Breast epithelium (tissue), 4 donors: ENCODE results near the gene NPSR1. TPM values are rescaled to one million over a fixed set of nuclear protein-coding genes. Genes with fewer than 3 reads are reported as not detected.

Source experiments
- DNase-seq, 2 donors: peaks; one replicate each; pipeline ENCODE4 v3.0.0-alpha.2; 2019; ENCODE audit warnings: low spot score in 2 of 2
- H3K27ac ChIP-seq, 2 donors: fragments of 200-600 bp; sonication (generic) in 1 of 2; one replicate each; pipeline ENCODE4 v1.5.1; 2016 to 2019; ENCODE audit warnings: mild to moderate bottlenecking in 1 of 2
- H3K27me3 ChIP-seq, 2 donors: fragments of 200-600 bp; sonication (generic) in 1 of 2; one replicate each; pipeline versions ENCODE4 v1.5.1 to v1.6.0; 2017 to 2019; ENCODE audit warnings: control low read depth in 1 of 2, mild to moderate bottlenecking in 1 of 2
- H3K36me3 ChIP-seq: fragments of 200-600 bp; one replicate; pipeline ENCODE4 v1.5.1; 2019
- H3K4me1 ChIP-seq, 2 donors: fragments of 200-600 bp; sonication (generic); one replicate each; pipeline ENCODE4 v1.5.1; 2016 to 2019; ENCODE audit warnings: control low read depth in 1 of 2
- H3K4me3 ChIP-seq, 3 donors: fragments of 200-600 bp; sonication (generic); 1 replicate in 2 of 3; 2 replicates in 1 of 3; pipeline ENCODE4 v1.5.1; 2016 to 2019; ENCODE audit warnings: mild to moderate bottlenecking in 3 of 3, moderate library complexity in 2 of 3
- H3K9me3 ChIP-seq, 2 donors: fragments of 200-600 bp; sonication (generic) in 1 of 2; one replicate each; pipeline ENCODE4 v1.5.1; 2016 to 2019; ENCODE audit warnings: control low read depth in 1 of 2
- POLR2A ChIP-seq: fragments of 450-650 bp; IDR thresholded peaks from one replicate; pipeline ENCODE4 v1.6.1; 2016; ENCODE audit warnings: antibody characterized with exemption, mild to moderate bottlenecking, moderate library complexity
- POLR2AphosphoS5 ChIP-seq, 3 donors: sonication (generic); formaldehyde crosslinking; IDR thresholded peaks; one replicate each; pipeline ENCODE4 v1.6.1; 2017; ENCODE audit warnings: antibody characterized with exemption in 3 of 3
- intact Hi-C: fragments of 100-400 bp; cut with DNase I; formaldehyde crosslinking; loops from one replicate; pipeline ENCODE4 v1.15.1; 2023; ENCODE audit warnings: low total_unique reads
- total RNA-seq, 3 donors: library from RNA; depleted of rRNA; stranded (reverse); fragments of >200 nt; gene quantifications; one replicate each; pipeline ENCODE4 v1.1.0, GENCODE V29; 2016
- TF ChIP-seq, protein P1 (sequence below), 3 donors: fragments of 450-650 bp; IDR thresholded peaks; one replicate each; pipeline ENCODE4 v1.5.1; 2016 to 2017; ENCODE audit warnings: antibody characterized with exemption in 3 of 3, mild to moderate bottlenecking in 3 of 3, moderate library complexity in 3 of 3

Gene NPSR1
- total RNA-seq, 3 donors from 2014 or later = not detected

DNA sequence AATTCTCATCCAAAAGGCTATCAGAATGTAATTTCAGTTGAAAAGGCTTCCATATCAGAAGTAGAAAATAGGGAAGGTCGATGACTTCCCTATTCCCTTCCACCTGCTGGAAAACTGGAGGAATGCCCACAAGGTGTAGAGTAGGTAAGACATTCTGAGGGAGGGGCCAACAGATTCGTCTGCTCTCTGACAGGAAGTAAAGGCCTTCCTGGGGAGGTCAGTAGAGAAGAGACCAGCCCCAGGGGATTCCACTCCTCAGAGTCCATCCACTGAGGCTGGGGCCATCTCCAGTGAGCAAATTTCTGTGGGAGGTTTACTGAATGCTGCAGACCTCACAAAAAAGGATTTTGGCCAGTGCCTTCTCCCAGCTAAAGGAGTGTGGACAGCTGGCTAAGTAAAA is 19.5 kb downstream of the NPSR1 start:
- intact Hi-C loops = no loop called here

DNA sequence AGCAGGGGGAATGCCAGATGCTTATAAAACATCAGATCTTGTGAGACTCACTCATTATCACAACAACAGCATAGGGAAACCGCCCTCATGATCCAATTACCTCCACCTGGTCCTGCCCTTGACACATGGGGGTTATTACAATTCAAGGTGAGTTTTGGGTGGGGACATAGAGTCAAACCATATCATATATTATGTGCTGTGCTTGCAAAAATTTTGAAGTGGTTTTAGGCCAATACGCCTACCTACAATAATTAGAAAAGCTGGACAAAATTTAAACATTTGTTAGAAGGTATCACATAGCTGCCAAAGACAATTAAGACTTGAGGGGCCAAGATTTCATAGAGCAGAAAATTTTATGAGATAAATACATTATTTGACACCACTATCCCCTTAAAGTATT is 29.5 kb downstream of the NPSR1 start:
- H3K36me3 ChIP-seq = no peaks in the 10 kb centered on the region
- intact Hi-C loops = no loop called here
- no peak for DNase-seq
- no peaks in the 10 kb centered on the region for H3K27me3 ChIP-seq
- TF ChIP-seq POLR2A = no peak
- TF ChIP-seq, protein P1, sequence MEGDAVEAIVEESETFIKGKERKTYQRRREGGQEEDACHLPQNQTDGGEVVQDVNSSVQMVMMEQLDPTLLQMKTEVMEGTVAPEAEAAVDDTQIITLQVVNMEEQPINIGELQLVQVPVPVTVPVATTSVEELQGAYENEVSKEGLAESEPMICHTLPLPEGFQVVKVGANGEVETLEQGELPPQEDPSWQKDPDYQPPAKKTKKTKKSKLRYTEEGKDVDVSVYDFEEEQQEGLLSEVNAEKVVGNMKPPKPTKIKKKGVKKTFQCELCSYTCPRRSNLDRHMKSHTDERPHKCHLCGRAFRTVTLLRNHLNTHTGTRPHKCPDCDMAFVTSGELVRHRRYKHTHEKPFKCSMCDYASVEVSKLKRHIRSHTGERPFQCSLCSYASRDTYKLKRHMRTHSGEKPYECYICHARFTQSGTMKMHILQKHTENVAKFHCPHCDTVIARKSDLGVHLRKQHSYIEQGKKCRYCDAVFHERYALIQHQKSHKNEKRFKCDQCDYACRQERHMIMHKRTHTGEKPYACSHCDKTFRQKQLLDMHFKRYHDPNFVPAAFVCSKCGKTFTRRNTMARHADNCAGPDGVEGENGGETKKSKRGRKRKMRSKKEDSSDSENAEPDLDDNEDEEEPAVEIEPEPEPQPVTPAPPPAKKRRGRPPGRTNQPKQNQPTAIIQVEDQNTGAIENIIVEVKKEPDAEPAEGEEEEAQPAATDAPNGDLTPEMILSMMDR (IDR thresholded peaks at IDR 0.05) = no peak
- no peak for TF ChIP-seq POLR2AphosphoS5 (IDR thresholded peaks at IDR 0.05)
- no peaks in the 10 kb centered on the region for H3K4me1 ChIP-seq
- peaks cover 0 to 14% of the 10 kb centered on the region in 2 donors for H3K9me3 ChIP-seq
- no peak overlapping the region for H3K27ac ChIP-seq
- no peak overlapping the region for H3K4me3 ChIP-seq

More for the DNA sequence above, 19.5 kb downstream of the NPSR1 start:
- no peaks in the 10 kb centered on the region for H3K36me3 ChIP-seq
- TF ChIP-seq, protein P1 (IDR thresholded peaks at IDR 0.05) = no peak
- TF ChIP-seq POLR2A (no peak), POLR2AphosphoS5 (IDR thresholded peaks at IDR 0.05) (no peak)
- H3K4me3 ChIP-seq = no peak overlapping the region
- no peaks in the 10 kb centered on the region for H3K4me1 ChIP-seq
- H3K9me3 ChIP-seq = no peaks in the 10 kb centered on the region
- H3K27ac ChIP-seq = no peak overlapping the region
- DNase-seq = no peak
- H3K27me3 ChIP-seq = no peaks in the 10 kb centered on the region

DNA sequence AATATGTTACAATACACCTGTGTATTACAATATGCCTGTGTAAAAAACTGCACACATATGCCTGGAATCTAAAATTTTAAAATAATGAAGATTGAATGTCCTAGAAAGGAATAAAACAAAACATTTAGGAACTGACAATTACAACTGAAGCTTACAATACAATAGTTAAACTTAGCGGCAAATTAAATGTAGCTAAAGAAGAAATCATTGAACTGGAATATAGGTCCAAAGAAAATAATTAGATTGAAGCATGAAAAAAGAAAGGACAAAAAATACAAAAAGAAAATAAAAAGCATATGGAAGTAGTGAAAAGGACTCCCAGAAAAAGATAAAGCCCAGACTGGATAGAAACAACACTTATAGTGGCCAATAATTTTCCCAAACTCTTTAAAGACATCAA is 38.4 kb downstream of the NPSR1 start:
- no peak for DNase-seq
- Histone ChIP-seq H3K27ac (no peak overlapping the region), H3K36me3 (no peaks in the 10 kb centered on the region), H3K27me3 (no peaks in the 10 kb centered on the region), H3K4me3 (no peak overlapping the region), H3K9me3 (peaks cover 10 to 50% of the 10 kb centered on the region in 2 donors), H3K4me1 (no peaks in the 10 kb centered on the region)
- intact Hi-C loops = no loop called here
- TF ChIP-seq, protein P1 (IDR thresholded peaks at IDR 0.05) = no peak
- TF ChIP-seq POLR2A = no peak
- no peak for TF ChIP-seq POLR2AphosphoS5 (IDR thresholded peaks at IDR 0.05)

DNA sequence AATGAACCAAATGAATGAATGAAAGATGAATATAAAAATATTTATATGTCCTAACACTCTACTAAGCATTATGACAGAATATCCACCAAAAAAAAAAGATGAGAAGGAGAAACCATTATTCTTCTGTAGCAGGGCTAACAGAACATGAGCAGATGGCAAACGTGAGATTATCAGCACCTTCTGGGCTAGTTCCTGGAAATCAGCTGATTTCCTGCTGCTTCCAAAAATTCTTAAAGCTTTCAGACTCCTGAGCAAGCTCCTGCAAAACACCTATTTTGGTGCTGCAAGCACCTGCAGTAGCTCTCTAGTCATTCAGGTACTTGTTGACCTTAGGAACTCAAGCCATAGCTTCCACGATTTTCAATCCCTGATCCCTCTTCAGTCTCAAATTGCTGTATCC is 51.8 kb downstream of the NPSR1 start:
- TF ChIP-seq, protein P1 (IDR thresholded peaks at IDR 0.05) = no peak
- TF ChIP-seq POLR2A = no peak
- no peak for TF ChIP-seq POLR2AphosphoS5 (IDR thresholded peaks at IDR 0.05)
- Histone ChIP-seq H3K4me3 (no peak overlapping the region), H3K4me1 (no peaks in the 10 kb centered on the region), H3K27ac (no peak overlapping the region), H3K36me3 (no peaks in the 10 kb centered on the region), H3K9me3 (no peaks in the 10 kb centered on the region), H3K27me3 (no peaks in the 10 kb centered on the region)
- DNase-seq = no peak
- intact Hi-C loops = no loop called here

DNA sequence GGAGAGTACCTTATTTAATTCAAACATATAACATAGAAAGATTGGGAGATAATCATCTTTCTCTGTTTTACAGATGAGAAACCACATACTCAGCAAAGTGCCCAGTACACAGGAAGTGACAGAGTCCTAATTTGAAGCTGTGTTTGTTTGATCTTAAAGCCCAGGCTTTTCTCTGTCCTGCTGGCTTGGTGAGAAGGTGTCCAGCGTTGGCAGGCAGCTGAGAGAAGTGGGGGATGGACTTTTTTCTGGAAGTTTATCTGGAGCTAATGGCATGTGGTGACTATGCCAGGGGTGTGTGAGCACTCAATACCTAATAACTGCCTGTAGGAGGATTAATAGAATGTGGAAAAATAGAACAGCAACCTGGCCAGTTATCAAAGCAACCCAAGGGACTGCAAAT is 60.8 kb downstream of the NPSR1 start:
- no peaks in the 10 kb centered on the region for H3K9me3 ChIP-seq
- no peaks in the 10 kb centered on the region for H3K4me1 ChIP-seq
- H3K36me3 ChIP-seq = no peaks in the 10 kb centered on the region
- H3K4me3 ChIP-seq = no peak overlapping the region
- no peak overlapping the region for H3K27ac ChIP-seq
- no peak for TF ChIP-seq POLR2A
- no peak for TF ChIP-seq POLR2AphosphoS5 (IDR thresholded peaks at IDR 0.05)
- TF ChIP-seq, protein P1 (IDR thresholded peaks at IDR 0.05) = no peak
- no peaks in the 10 kb centered on the region for H3K27me3 ChIP-seq
- DNase-seq = no peak
- intact Hi-C loops = no loop called here
